ENCODE results near the gene PHOSPHO2. TPM values are rescaled to one million over a fixed set of nuclear protein-coding genes. Genes with fewer than 3 reads are reported as not detected.

Gene PHOSPHO2
- total and polyA plus RNA-seq, 10 of the 15 experiments (the other 5 are each of a cell fraction or from before 2014, with no cell fraction given) = 2.7 to 7.6 (median 4.2) TPM

DNA sequence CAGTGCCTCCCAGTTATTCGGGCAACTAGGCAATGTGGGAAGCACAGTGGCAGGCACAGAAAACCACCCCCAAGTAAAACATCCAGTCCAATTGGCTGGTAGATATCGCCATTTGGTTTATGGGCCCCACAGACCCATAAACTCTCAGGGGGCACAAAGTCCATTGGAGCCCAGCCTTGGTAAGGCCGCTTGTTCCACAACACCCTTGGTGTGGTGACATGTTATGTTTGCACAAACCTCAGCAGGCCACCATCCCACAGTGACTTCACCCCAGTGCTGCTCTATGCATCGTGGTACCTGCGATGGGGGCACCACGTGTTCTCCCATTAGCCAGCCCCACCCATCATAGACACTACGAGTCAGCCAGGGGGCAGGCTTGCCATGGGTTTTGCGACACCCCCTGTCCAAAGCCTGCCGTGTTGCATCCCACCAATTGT, 18.5 kb downstream of the PHOSPHO2 start (continued):
- TF ChIP-seq KDM1A (IDR thresholded peaks at IDR 0.05; ENCODE audit: borderline replicate concordance) = no peak
- TF ChIP-seq, protein P1, sequence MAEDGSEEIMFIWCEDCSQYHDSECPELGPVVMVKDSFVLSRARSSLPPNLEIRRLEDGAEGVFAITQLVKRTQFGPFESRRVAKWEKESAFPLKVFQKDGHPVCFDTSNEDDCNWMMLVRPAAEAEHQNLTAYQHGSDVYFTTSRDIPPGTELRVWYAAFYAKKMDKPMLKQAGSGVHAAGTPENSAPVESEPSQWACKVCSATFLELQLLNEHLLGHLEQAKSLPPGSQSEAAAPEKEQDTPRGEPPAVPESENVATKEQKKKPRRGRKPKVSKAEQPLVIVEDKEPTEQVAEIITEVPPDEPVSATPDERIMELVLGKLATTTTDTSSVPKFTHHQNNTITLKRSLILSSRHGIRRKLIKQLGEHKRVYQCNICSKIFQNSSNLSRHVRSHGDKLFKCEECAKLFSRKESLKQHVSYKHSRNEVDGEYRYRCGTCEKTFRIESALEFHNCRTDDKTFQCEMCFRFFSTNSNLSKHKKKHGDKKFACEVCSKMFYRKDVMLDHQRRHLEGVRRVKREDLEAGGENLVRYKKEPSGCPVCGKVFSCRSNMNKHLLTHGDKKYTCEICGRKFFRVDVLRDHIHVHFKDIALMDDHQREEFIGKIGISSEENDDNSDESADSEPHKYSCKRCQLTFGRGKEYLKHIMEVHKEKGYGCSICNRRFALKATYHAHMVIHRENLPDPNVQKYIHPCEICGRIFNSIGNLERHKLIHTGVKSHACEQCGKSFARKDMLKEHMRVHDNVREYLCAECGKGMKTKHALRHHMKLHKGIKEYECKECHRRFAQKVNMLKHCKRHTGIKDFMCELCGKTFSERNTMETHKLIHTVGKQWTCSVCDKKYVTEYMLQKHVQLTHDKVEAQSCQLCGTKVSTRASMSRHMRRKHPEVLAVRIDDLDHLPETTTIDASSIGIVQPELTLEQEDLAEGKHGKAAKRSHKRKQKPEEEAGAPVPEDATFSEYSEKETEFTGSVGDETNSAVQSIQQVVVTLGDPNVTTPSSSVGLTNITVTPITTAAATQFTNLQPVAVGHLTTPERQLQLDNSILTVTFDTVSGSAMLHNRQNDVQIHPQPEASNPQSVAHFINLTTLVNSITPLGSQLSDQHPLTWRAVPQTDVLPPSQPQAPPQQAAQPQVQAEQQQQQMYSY (CRISPR knock-in tag; IDR thresholded peaks at IDR 0.05) = no peak
- no peak for TF ChIP-seq HDGF (IDR thresholded peaks at IDR 0.05)
- TF ChIP-seq BRCA1 (IDR thresholded peaks at IDR 0.05; ENCODE audit: low read depth, low read length) = no peak
- TF ChIP-seq, protein P2, sequence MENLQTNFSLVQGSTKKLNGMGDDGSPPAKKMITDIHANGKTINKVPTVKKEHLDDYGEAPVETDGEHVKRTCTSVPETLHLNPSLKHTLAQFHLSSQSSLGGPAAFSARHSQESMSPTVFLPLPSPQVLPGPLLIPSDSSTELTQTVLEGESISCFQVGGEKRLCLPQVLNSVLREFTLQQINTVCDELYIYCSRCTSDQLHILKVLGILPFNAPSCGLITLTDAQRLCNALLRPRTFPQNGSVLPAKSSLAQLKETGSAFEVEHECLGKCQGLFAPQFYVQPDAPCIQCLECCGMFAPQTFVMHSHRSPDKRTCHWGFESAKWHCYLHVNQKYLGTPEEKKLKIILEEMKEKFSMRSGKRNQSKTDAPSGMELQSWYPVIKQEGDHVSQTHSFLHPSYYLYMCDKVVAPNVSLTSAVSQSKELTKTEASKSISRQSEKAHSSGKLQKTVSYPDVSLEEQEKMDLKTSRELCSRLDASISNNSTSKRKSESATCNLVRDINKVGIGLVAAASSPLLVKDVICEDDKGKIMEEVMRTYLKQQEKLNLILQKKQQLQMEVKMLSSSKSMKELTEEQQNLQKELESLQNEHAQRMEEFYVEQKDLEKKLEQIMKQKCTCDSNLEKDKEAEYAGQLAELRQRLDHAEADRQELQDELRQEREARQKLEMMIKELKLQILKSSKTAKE (IDR thresholded peaks at IDR 0.05; ENCODE audit: low read depth, poor library complexity, severe bottlenecking) = no peak
- TF ChIP-seq TCF3 (IDR thresholded peaks at IDR 0.05; ENCODE audit: borderline replicate concordance, insufficient read depth, low read depth, low read length) = no peak

DNA sequence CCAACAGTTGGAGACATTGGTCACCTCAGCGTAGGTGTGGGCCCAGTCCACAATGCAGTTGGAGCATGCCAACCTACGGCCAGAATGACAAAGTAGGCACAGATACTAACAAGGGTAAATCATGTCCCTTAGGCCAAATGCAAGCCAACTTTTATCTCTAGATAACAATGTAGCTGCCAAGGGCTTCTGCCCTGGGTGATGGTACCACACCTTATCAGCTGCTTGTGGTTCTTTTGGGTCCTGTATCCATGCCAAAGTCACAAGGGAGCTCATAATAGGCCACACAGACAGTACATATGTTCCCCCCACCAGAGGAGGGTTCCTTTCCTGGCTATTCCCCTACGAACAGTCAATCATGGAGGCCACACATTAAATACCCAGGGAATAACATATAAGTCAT, 19.1 kb downstream of the PHOSPHO2 start:
- 77% methylated on average over 3 of the region's 3 CpGs for WGBS (ENCODE audit: insufficient coverage, insufficient replicate concordance, low lambda C conversion rate, missing lambda C conversion rate)
- CTCF ChIA-PET = no interaction called here
- Histone ChIP-seq H3K4me2 (ENCODE audit: control insufficient read depth, insufficient read depth) (no peak overlapping the region), H3K27ac (ENCODE audit: control insufficient read depth, insufficient read depth) (no peak overlapping the region), H3K4me1 (ENCODE audit: control insufficient read depth, insufficient read depth, low read length) (no peaks in the 10 kb centered on the region), H3K4me3 (no peak overlapping the region), H3K9me3 (replicated peaks; ENCODE audit: control insufficient read depth, insufficient read depth, low read length) (no peaks in the 10 kb centered on the region), H3K9ac (ENCODE audit: control insufficient read depth, insufficient read depth, low read length) (no peak overlapping the region), H2AFZ (ENCODE audit: control insufficient read depth, low read depth, low read length) (no peak overlapping the region), H3K36me3 (ENCODE audit: control insufficient read depth in 2 of 2, insufficient read depth in 2 of 2, low read length in 1 of 2) (no peaks in the 10 kb centered on the region), H4K20me1 (ENCODE audit: control insufficient read depth, insufficient read depth) (no peaks in the 10 kb centered on the region), H3K27me3 (replicated peaks in 1 of 2; ENCODE audit: control insufficient read depth in 2 of 2, insufficient read depth in 2 of 2, low read length in 1 of 2) (no peaks in the 10 kb centered on the region), H3K79me2 (ENCODE audit: control insufficient read depth, insufficient read depth, low read length) (no peaks in the 10 kb centered on the region)
- intact Hi-C loops (cut with micrococcal nuclease; ENCODE audit: unreplicated experiment) (no loop called here), in situ Hi-C loops (cut with MboI) (no loop called here)
- RAD21 ChIA-PET (ENCODE audit: unreplicated experiment) = no interaction called here
- ATAC-seq (no peak), FAIRE-seq (no peak), DNase-seq (ENCODE audit: low read depth, low spot score) (no peak)
- SMC1A ChIA-PET (ENCODE audit: uncharacterized antibody, unreplicated experiment) = no interaction called here
- BruUV-seq (replicated peaks) = no TSS peak
- POLR2A ChIA-PET = no interaction called here
- TF ChIP-seq, protein P3, sequence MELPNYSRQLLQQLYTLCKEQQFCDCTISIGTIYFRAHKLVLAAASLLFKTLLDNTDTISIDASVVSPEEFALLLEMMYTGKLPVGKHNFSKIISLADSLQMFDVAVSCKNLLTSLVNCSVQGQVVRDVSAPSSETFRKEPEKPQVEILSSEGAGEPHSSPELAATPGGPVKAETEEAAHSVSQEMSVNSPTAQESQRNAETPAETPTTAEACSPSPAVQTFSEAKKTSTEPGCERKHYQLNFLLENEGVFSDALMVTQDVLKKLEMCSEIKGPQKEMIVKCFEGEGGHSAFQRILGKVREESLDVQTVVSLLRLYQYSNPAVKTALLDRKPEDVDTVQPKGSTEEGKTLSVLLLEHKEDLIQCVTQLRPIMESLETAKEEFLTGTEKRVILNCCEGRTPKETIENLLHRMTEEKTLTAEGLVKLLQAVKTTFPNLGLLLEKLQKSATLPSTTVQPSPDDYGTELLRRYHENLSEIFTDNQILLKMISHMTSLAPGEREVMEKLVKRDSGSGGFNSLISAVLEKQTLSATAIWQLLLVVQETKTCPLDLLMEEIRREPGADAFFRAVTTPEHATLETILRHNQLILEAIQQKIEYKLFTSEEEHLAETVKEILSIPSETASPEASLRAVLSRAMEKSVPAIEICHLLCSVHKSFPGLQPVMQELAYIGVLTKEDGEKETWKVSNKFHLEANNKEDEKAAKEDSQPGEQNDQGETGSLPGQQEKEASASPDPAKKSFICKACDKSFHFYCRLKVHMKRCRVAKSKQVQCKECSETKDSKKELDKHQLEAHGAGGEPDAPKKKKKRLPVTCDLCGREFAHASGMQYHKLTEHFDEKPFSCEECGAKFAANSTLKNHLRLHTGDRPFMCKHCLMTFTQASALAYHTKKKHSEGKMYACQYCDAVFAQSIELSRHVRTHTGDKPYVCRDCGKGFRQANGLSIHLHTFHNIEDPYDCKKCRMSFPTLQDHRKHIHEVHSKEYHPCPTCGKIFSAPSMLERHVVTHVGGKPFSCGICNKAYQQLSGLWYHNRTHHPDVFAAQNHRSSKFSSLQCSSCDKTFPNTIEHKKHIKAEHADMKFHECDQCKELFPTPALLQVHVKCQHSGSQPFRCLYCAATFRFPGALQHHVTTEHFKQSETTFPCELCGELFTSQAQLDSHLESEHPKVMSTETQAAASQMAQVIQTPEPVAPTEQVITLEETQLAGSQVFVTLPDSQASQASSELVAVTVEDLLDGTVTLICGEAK (IDR thresholded peaks at IDR 0.05; ENCODE audit: borderline replicate concordance) = no peak
- TF ChIP-seq MYB (IDR thresholded peaks at IDR 0.05; ENCODE audit: borderline replicate concordance, low read depth, low read length) = no peak
